Measurements from ENCODE around the gene SCN11A.

- TF ChIP-seq CTCF (conservative IDR thresholded peaks at IDR 0.05): no peak
- no peak for TF ChIP-seq ZFX (IDR thresholded peaks at IDR 0.05)
These were observed 30.7 kb downstream of the SCN11A start for GRCh38 chr3:39021029-39021428.

Data from C4-2B (cell line).